GM21528 (cell line): ENCODE data around the gene CYGB.

ENCODE experiments used
- ATAC-seq: cut with Tn5 transposase; IDR thresholded peaks from one replicate; pipeline ENCODE4 v1.9.1; 2021; ENCODE audit warnings: mild to moderate bottlenecking, moderate library complexity; ENCODE audit not compliant: unreplicated experiment, low FRiP score

CYGB gene

GRCh38 chr17:76506408-76507345 is 30.8 kb downstream of the CYGB start:
- ATAC-seq, result no peak

- ATAC-seq, result no peak
These were observed 33.4 kb downstream of the CYGB start for GRCh38 chr17:76504117-76504516.

- no peak for ATAC-seq
These were observed 34.9 kb downstream of the CYGB start for GRCh38 chr17:76502341-76503211.

GRCh38 chr17:76501827-76502307 is 35.6 kb downstream of the CYGB start:
- ATAC-seq, result no peak

- peak; percentile 63 for ATAC-seq
These were observed 36.3 kb downstream of the CYGB start, which contains the start of gene RHBDF2 for GRCh38 chr17:76501018-76501826. RHBDF2 (minus strand) TSS chr17:76501423; CDS start chr17:76481524, 19,899 bp downstream.

- ATAC-seq, result peak; percentile 14
These were observed 36.8 kb downstream of the CYGB start for GRCh38 chr17:76500747-76501017.

- no peak for ATAC-seq
These were observed 37.3 kb downstream of the CYGB start for GRCh38 chr17:76500074-76500746.

- ATAC-seq, result no peak
These were observed 38.2 kb downstream of the CYGB start for GRCh38 chr17:76499267-76499667.

GRCh38 chr17:76498876-76499251 is 38.6 kb downstream of the CYGB start:
- no peak for ATAC-seq

- no peak for ATAC-seq
These were observed 39.3 kb downstream of the CYGB start for GRCh38 chr17:76497979-76498875.

GRCh38 chr17:76497699-76497978 is 39.9 kb downstream of the CYGB start:
- no peak for ATAC-seq

GRCh38 chr17:76496464-76496863 is 41.0 kb downstream of the CYGB start:
- no peak for ATAC-seq

- no peak for ATAC-seq
These were observed 41.7 kb downstream of the CYGB start for GRCh38 chr17:76495663-76496400.

GRCh38 chr17:76493505-76494167 is 43.9 kb downstream of the CYGB start:
- no peak for ATAC-seq

- ATAC-seq, result peak; percentile 43
These were observed 44.5 kb downstream of the CYGB start for GRCh38 chr17:76492989-76493501.

GRCh38 chr17:76492123-76492988 is 45.2 kb downstream of the CYGB start:
- peak; percentile 38 for ATAC-seq
